ENCODE results near the gene CLEC7A. TPM values are rescaled to one million over a fixed set of nuclear protein-coding genes. Genes with fewer than 3 reads are reported as not detected.

CLEC7A gene
- total RNA-seq, 2 experiments from 2014 or later = not detected

- Mint-ChIP-seq H3K27ac (no peak overlapping the region), H3K9me3 (no peaks in the 10 kb centered on the region), H3K4me1 (peaks cover 6% of the 10 kb centered on the region), H3K36me3 (ENCODE audit: low read depth) (no peaks in the 10 kb centered on the region), H3K4me3 (no peak overlapping the region), H3K27me3 (peaks cover 18% of the 10 kb centered on the region)
- ChIA-PET CTCF (interaction anchor here (0.6 to 1.7 kb wide), 4 partner anchors 9 to 64 kb away, joined by 4 to 6 read pairs (median 4); no protein-coding TSS in a partner anchor), POLR2A (no interaction called here)
- no peak for DNase-seq
Measured at GRCh38 chr12:10131111-10131690, 1.2 kb upstream of the CLEC7A start.

GRCh38 chr12:10128687-10129086, 1.3 kb downstream of the CLEC7A start:
- CTCF ChIA-PET = interaction anchor here (1.5 kb wide), 1 partner anchor 11 kb away, joined by 4 read pairs; no protein-coding TSS in a partner anchor
- Mint-ChIP-seq H3K4me1 (peaks cover 6% of the 10 kb centered on the region), H3K4me3 (no peak overlapping the region), H3K9me3 (no peaks in the 10 kb centered on the region), H3K27me3 (peaks cover 23% of the 10 kb centered on the region), H3K36me3 (ENCODE audit: low read depth) (no peaks in the 10 kb centered on the region), H3K27ac (no peak overlapping the region)
- DNase-seq = no peak
- POLR2A ChIA-PET = no interaction called here

- Mint-ChIP-seq H3K36me3 (ENCODE audit: low read depth) (no peaks in the 10 kb centered on the region), H3K27me3 (peaks cover 22% of the 10 kb centered on the region), H3K4me1 (peaks cover 6% of the 10 kb centered on the region), H3K4me3 (no peak overlapping the region), H3K9me3 (no peaks in the 10 kb centered on the region), H3K27ac (no peak overlapping the region)
- no peak for DNase-seq
- CTCF ChIA-PET = interaction anchor here (0.7 kb wide), 1 partner anchor 11 kb away, joined by 4 read pairs; no protein-coding TSS in a partner anchor
- POLR2A ChIA-PET = no interaction called here
Measured at GRCh38 chr12:10126413-10126812, 3.6 kb downstream of the CLEC7A start.

- Mint-ChIP-seq H3K4me1 (no peaks in the 10 kb centered on the region), H3K27ac (no peak overlapping the region), H3K4me3 (no peak overlapping the region), H3K9me3 (no peaks in the 10 kb centered on the region), H3K36me3 (ENCODE audit: low read depth) (no peaks in the 10 kb centered on the region), H3K27me3 (peaks cover 17% of the 10 kb centered on the region)
- POLR2A ChIA-PET = no interaction called here
- CTCF ChIA-PET = no interaction called here
- DNase-seq = no peak
Measured at GRCh38 chr12:10122689-10123088, 7.3 kb downstream of the CLEC7A start.

GRCh38 chr12:10121278-10121677, 8.7 kb downstream of the CLEC7A start:
- no peaks in the 10 kb centered on the region for H3K36me3 Mint-ChIP-seq (ENCODE audit: low read depth)
- no peak for DNase-seq
- no peaks in the 10 kb centered on the region for H3K9me3 Mint-ChIP-seq
- H3K4me1 Mint-ChIP-seq = no peaks in the 10 kb centered on the region
- H3K27ac Mint-ChIP-seq = no peak overlapping the region
- CTCF ChIA-PET = no interaction called here
- H3K4me3 Mint-ChIP-seq = no peak overlapping the region
- H3K27me3 Mint-ChIP-seq = peaks cover 12% of the 10 kb centered on the region
- POLR2A ChIA-PET = no interaction called here

GRCh38 chr12:10119066-10119465, 10.9 kb downstream of the CLEC7A start:
- Mint-ChIP-seq H3K9me3 (no peaks in the 10 kb centered on the region), H3K4me3 (no peak overlapping the region), H3K27ac (no peak overlapping the region), H3K36me3 (ENCODE audit: low read depth) (no peaks in the 10 kb centered on the region), H3K4me1 (no peaks in the 10 kb centered on the region), H3K27me3 (peaks cover 5% of the 10 kb centered on the region)
- ChIA-PET CTCF (interaction anchor here (1.0 kb wide), 1 partner anchor 37 kb away, joined by 3 read pairs; no protein-coding TSS in a partner anchor), POLR2A (no interaction called here)
- no peak for DNase-seq

- POLR2A ChIA-PET = no interaction called here
- peaks cover 6% of the 10 kb centered on the region for H3K27me3 Mint-ChIP-seq
- H3K9me3 Mint-ChIP-seq = no peaks in the 10 kb centered on the region
- no peak overlapping the region for H3K4me3 Mint-ChIP-seq
- no peaks in the 10 kb centered on the region for H3K4me1 Mint-ChIP-seq
- DNase-seq = no peak
- H3K27ac Mint-ChIP-seq = no peak overlapping the region
- CTCF ChIA-PET = no interaction called here
- no peaks in the 10 kb centered on the region for H3K36me3 Mint-ChIP-seq (ENCODE audit: low read depth)
Measured at GRCh38 chr12:10115890-10116289, 14.1 kb downstream of the CLEC7A start.

GRCh38 chr12:10115311-10115710, 14.7 kb downstream of the CLEC7A start:
- CTCF ChIA-PET = no interaction called here
- no peak overlapping the region for H3K4me3 Mint-ChIP-seq
- POLR2A ChIA-PET = no interaction called here
- H3K27ac Mint-ChIP-seq = no peak overlapping the region
- H3K9me3 Mint-ChIP-seq = no peaks in the 10 kb centered on the region
- H3K27me3 Mint-ChIP-seq = peaks cover 9% of the 10 kb centered on the region
- no peaks in the 10 kb centered on the region for H3K36me3 Mint-ChIP-seq (ENCODE audit: low read depth)
- no peak for DNase-seq
- H3K4me1 Mint-ChIP-seq = no peaks in the 10 kb centered on the region

GRCh38 chr12:10113920-10114319, 16.1 kb downstream of the CLEC7A start:
- no peaks in the 10 kb centered on the region for H3K36me3 Mint-ChIP-seq (ENCODE audit: low read depth)
- DNase-seq = no peak
- ChIA-PET POLR2A (no interaction called here), CTCF (interaction anchor here (0.7 kb wide), 1 partner anchor 18 kb away, joined by 3 read pairs; no protein-coding TSS in a partner anchor)
- peaks cover 7% of the 10 kb centered on the region for H3K27me3 Mint-ChIP-seq
- no peaks in the 10 kb centered on the region for H3K4me1 Mint-ChIP-seq
- no peaks in the 10 kb centered on the region for H3K9me3 Mint-ChIP-seq
- no peak overlapping the region for H3K27ac Mint-ChIP-seq
- no peak overlapping the region for H3K4me3 Mint-ChIP-seq

- no peaks in the 10 kb centered on the region for H3K4me1 Mint-ChIP-seq
- CTCF ChIA-PET = no interaction called here
- DNase-seq = no peak
- POLR2A ChIA-PET = no interaction called here
- no peaks in the 10 kb centered on the region for H3K36me3 Mint-ChIP-seq (ENCODE audit: low read depth)
- no peak overlapping the region for H3K4me3 Mint-ChIP-seq
- no peak overlapping the region for H3K27ac Mint-ChIP-seq
- H3K27me3 Mint-ChIP-seq = peaks cover 8% of the 10 kb centered on the region
- H3K9me3 Mint-ChIP-seq = no peaks in the 10 kb centered on the region
Measured at GRCh38 chr12:10113075-10113474, 16.9 kb downstream of the CLEC7A start.

- Mint-ChIP-seq H3K4me1 (no peaks in the 10 kb centered on the region), H3K27ac (no peak overlapping the region), H3K36me3 (ENCODE audit: low read depth) (no peaks in the 10 kb centered on the region), H3K4me3 (no peak overlapping the region), H3K9me3 (no peaks in the 10 kb centered on the region), H3K27me3 (peaks cover 17% of the 10 kb centered on the region)
- ChIA-PET POLR2A (no interaction called here), CTCF (no interaction called here)
- DNase-seq = no peak
Measured at GRCh38 chr12:10111451-10111850, 18.5 kb downstream of the CLEC7A start.

GRCh38 chr12:10110256-10110844, 19.6 kb downstream of the CLEC7A start:
- ChIA-PET POLR2A (no interaction called here), CTCF (no interaction called here)
- Mint-ChIP-seq H3K27ac (no peak overlapping the region), H3K27me3 (peaks cover 26% of the 10 kb centered on the region), H3K4me3 (no peak overlapping the region), H3K36me3 (ENCODE audit: low read depth) (no peaks in the 10 kb centered on the region), H3K4me1 (no peaks in the 10 kb centered on the region), H3K9me3 (no peaks in the 10 kb centered on the region)
- no peak for DNase-seq

GRCh38 chr12:10102322-10102721, 27.7 kb downstream of the CLEC7A start:
- no peak for DNase-seq
- H3K36me3 Mint-ChIP-seq (ENCODE audit: low read depth) = no peaks in the 10 kb centered on the region
- no peak overlapping the region for H3K27ac Mint-ChIP-seq
- no peak overlapping the region for H3K4me3 Mint-ChIP-seq
- no peaks in the 10 kb centered on the region for H3K4me1 Mint-ChIP-seq
- POLR2A ChIA-PET = no interaction called here
- peaks cover 26% of the 10 kb centered on the region for H3K27me3 Mint-ChIP-seq
- CTCF ChIA-PET = interaction anchor here (0.7 kb wide), 1 partner anchor 351 kb away, joined by 3 read pairs; no protein-coding TSS in a partner anchor
- H3K9me3 Mint-ChIP-seq = peaks cover 2% of the 10 kb centered on the region
